ENCODE measurements around the gene CSF1R. TPM values are rescaled to one million over a fixed set of nuclear protein-coding genes. Genes with fewer than 3 reads are reported as not detected.
A peak's percentile ranks its signal among the peaks of the same experiment; 100 is the strongest.

CSF1R gene
- total and polyA plus RNA-seq, 4 donors, result 5.4 to 46.2 (median 22.1) TPM

GRCh38 chr5:150075233-150075632, 11.1 kb downstream of the CSF1R start:
- TF ChIP-seq HNF4A (conservative IDR thresholded peaks at IDR 0.05) (no peak), ATF3 (IDR thresholded peaks at IDR 0.05) (no peak), JUND (IDR thresholded peaks at IDR 0.05) (no peak), RAD21 (IDR thresholded peaks at IDR 0.05) (no peak), ZBTB33 (IDR thresholded peaks at IDR 0.05) (no peak), SP1 (IDR thresholded peaks at IDR 0.05) (no peak), FOXA2 (IDR thresholded peaks at IDR 0.05) (no peak), MAX (IDR thresholded peaks at IDR 0.05) (no peak), YY1 (IDR thresholded peaks at IDR 0.05) (no peak), EGR1 (IDR thresholded peaks at IDR 0.05; ENCODE audit: low read depth in 2 of 2) (no peak), FOXA1 (IDR thresholded peaks at IDR 0.05) (no peak), REST (IDR thresholded peaks at IDR 0.05) (no peak)
- Histone ChIP-seq H3K36me3 (ENCODE audit: control insufficient read depth in 4 of 4, insufficient read depth in 3 of 4, low read depth in 1 of 4, low read length in 3 of 4) (no peaks in the 10 kb centered on the region), H3K9ac (ENCODE audit: low read depth in 1 of 2, low read length in 2 of 2) (no peak overlapping the region), H3K27me3 (ENCODE audit: control insufficient read depth in 4 of 4, insufficient read depth in 4 of 4, low read length in 3 of 4) (no peaks in the 10 kb centered on the region), H3K27ac (ENCODE audit: low read depth in 1 of 2, low read length in 2 of 2) (no peak overlapping the region), H3K9me3 (ENCODE audit: control insufficient read depth in 4 of 4, low read length in 3 of 4) (peaks cover 0 to 6% (median 0%) of the 10 kb centered on the region in 4 donors), H3K4me3 (ENCODE audit: low read depth in 1 of 3, low read length in 3 of 3) (no peak overlapping the region), H3K4me1 (ENCODE audit: control insufficient read depth in 4 of 4, insufficient read depth in 4 of 4, low read length in 3 of 4) (no peaks in the 10 kb centered on the region)
- DNase-seq (ENCODE audit: low spot score), result peak; percentile 17
- WGBS, result 90% methylated on average over 4 of the region's 4 CpGs

- peaks cover 0 to 6% (median 0%) of the 10 kb centered on the region in 4 donors for H3K9me3 ChIP-seq (ENCODE audit: control insufficient read depth in 4 of 4, low read length in 3 of 4)
- H3K27me3 ChIP-seq (ENCODE audit: control insufficient read depth in 4 of 4, insufficient read depth in 4 of 4, low read length in 3 of 4), result no peaks in the 10 kb centered on the region
- no peak overlapping the region for H3K27ac ChIP-seq (ENCODE audit: low read depth in 1 of 2, low read length in 2 of 2)
- H3K4me1 ChIP-seq (ENCODE audit: control insufficient read depth in 4 of 4, insufficient read depth in 4 of 4, low read length in 3 of 4), result no peaks in the 10 kb centered on the region
- DNase-seq (ENCODE audit: low spot score), result peak; percentile 22
- H3K36me3 ChIP-seq (ENCODE audit: control insufficient read depth in 4 of 4, insufficient read depth in 3 of 4, low read depth in 1 of 4, low read length in 3 of 4), result no peaks in the 10 kb centered on the region
- TF ChIP-seq JUND (IDR thresholded peaks at IDR 0.05), result no peak
- TF ChIP-seq RAD21 (IDR thresholded peaks at IDR 0.05), result no peak
- TF ChIP-seq YY1 (IDR thresholded peaks at IDR 0.05), result no peak
- no peak for TF ChIP-seq NR2F2 (IDR thresholded peaks at IDR 0.05)
- TF ChIP-seq GABPA (IDR thresholded peaks at IDR 0.05 in 1 of 2, conservative IDR thresholded peaks at IDR 0.05 in 1 of 2), result no peak
- TF ChIP-seq ATF3 (IDR thresholded peaks at IDR 0.05), result no peak
- TF ChIP-seq FOXA1 (IDR thresholded peaks at IDR 0.05), result no peak
- no peak for TF ChIP-seq TAF1 (conservative IDR thresholded peaks at IDR 0.05)
- no peak for TF ChIP-seq REST (IDR thresholded peaks at IDR 0.05)
- no peak for TF ChIP-seq RXRA (IDR thresholded peaks at IDR 0.05)
- TF ChIP-seq FOXA2 (IDR thresholded peaks at IDR 0.05), result no peak
- no peak for TF ChIP-seq HNF4A (conservative IDR thresholded peaks at IDR 0.05)
- TF ChIP-seq HNF4G (IDR thresholded peaks at IDR 0.05), result no peak
- no peak overlapping the region for H3K4me3 ChIP-seq (ENCODE audit: low read depth in 1 of 3, low read length in 3 of 3)
- WGBS, result 77% methylated on average over 3 of the region's 3 CpGs
- no peak overlapping the region for H3K9ac ChIP-seq (ENCODE audit: low read depth in 1 of 2, low read length in 2 of 2)
Measured at GRCh38 chr5:150073677-150074076, 12.7 kb downstream of the CSF1R start.
